Adrenal gland (tissue), 12 donors: Measurements from ENCODE around the gene RUVBL2. TPM values are rescaled to one million over a fixed set of nuclear protein-coding genes. Genes with fewer than 3 reads are reported as not detected.

Experiments used
- DNase-seq, 7 donors: peaks; one replicate each; pipeline ENCODE4 v3.0.0-alpha.2; 2019 to 2020
- H3K27ac ChIP-seq, 5 donors: fragments of 200-600 bp; sonication (generic) in 4 of 5; 1 replicate in 3 of 5; 2 replicates in 2 of 5; pipeline versions ENCODE4 v1.5.1 to v1.8.0; 2016 to 2020; ENCODE audit warnings: mild to moderate bottlenecking in 1 of 5
- H3K27me3 ChIP-seq: fragments of 200-600 bp; 2 replicates; pipeline ENCODE4 v1.8.0; 2021
- H3K36me3 ChIP-seq, 2 donors: fragments of 200-600 bp; replicated peaks in 1 of 2; 1 replicate in 1 of 2; 2 replicates in 1 of 2; pipeline versions ENCODE4 v1.5.1 to v1.8.0; 2018 to 2022
- H3K4me1 ChIP-seq, 2 donors: fragments of 200-600 bp; replicated peaks in 1 of 2; 1 replicate in 1 of 2; 2 replicates in 1 of 2; pipeline versions ENCODE4 v1.5.1 to v1.8.0; 2018 to 2021
- H3K4me3 ChIP-seq, 4 donors: fragments of 200-600 bp; sonication (generic) in 3 of 4; one replicate each; pipeline ENCODE4 v1.5.1; 2016 to 2018
- H3K9me3 ChIP-seq, 3 donors: fragments of 200-600 bp; sonication (generic) in 1 of 3; replicated peaks in 1 of 3; 1 replicate in 2 of 3; 2 replicates in 1 of 3; pipeline versions ENCODE4 v1.5.1 to v1.8.0; 2016 to 2021
- POLR2A ChIP-seq, 2 donors: fragments of 450-650 bp; IDR thresholded peaks; one replicate each; pipeline ENCODE4 v1.6.1; 2017; ENCODE audit warnings: antibody characterized with exemption in 2 of 2, mild to moderate bottlenecking in 2 of 2, moderate library complexity in 1 of 2
- WGBS, 4 donors: extraction: QIAGEN DNeasy Blood & Tissue Kit in 2 of 4; methylation state at CpG; one replicate each; pipeline versions ENCODE4 v1.1.5 to v1.1.7; 2013 to 2017; 5-methylcytosine and 5-hydroxymethylcytosine counted together
- intact Hi-C, 2 donors: fragments of 100-400 bp; cut with DNase I; formaldehyde crosslinking; loops; one replicate each; pipeline versions ENCODE4 v1.14.1 to v1.15.0; 2022 to 2023
- microRNA-seq, 3 donors: library from miRNA; unstranded; fragments of <30 nt; microRNA quantifications; one replicate each; pipeline ENCODE4, GENCODE V29; 2017 to 2020
- polyA plus RNA-seq, 3 donors: library from polyadenylated mRNA; stranded (reverse); fragments of 200-250 nt in 2 of 3; fragments of 350-450 nt in 1 of 3; fragmentation: Illumina TruSeq in 1 of 3; extraction: RNeasy Lipid Tissue Mini Kit (QIAGEN cat#74804) in 1 of 3; gene quantifications; one replicate each; pipeline ENCODE4 v1.2.3, GENCODE V29; 2013 to 2014
- small RNA-seq, 2 donors: library from RNA; depleted of rRNA; stranded (forward); fragments of <200 nt; gene quantifications; one replicate each; pipeline ENCODE3, GENCODE V24; 2016
- total RNA-seq, 9 donors: library from RNA; depleted of rRNA in 4 of 9; stranded (reverse); fragments of >200 nt in 4 of 9; fragments of 120-200 nt in 1 of 9; fragmentation: NEBNext Ultra II Directional in 1 of 9; extraction: Animal tissue kit (Norgen Biotek cat#: 25700) in 1 of 9; gene quantifications; one replicate each; pipeline versions ENCODE4 v1.1.0 to v1.2.4, GENCODE V29; 2013 to 2023
- TF ChIP-seq, protein P1 (sequence below), 6 experiments: fragments of 450-650 bp in 4 of 6; fragments of 200-600 bp in 2 of 6; sonication (generic) in 1 of 6; IDR thresholded peaks; 1 replicate in 5 of 6; 2 replicates in 1 of 6; pipeline versions ENCODE4 v1.5.1 to v1.8.0; 2016 to 2021; ENCODE audit warnings: antibody characterized with exemption in 6 of 6, mild to moderate bottlenecking in 2 of 6, moderate library complexity in 1 of 6
- donor health status: healthy with polysubstance abuse.
- donor health status: Bipolar disorder and iron deficiency.
- donor health status: DM: yes; HTN: yes; CAD: no.
- donor health status: DM: no; HTN: no; CAD: no.
- donor health status: DM: no; HTN: no; CAD: no.
- donor health status: DM: yes; HTN: yes; CAD: no.

RUVBL2 gene
- total and polyA plus RNA-seq, 12 donors, result 41.3 to 143 (median 75.6) TPM

DNA sequence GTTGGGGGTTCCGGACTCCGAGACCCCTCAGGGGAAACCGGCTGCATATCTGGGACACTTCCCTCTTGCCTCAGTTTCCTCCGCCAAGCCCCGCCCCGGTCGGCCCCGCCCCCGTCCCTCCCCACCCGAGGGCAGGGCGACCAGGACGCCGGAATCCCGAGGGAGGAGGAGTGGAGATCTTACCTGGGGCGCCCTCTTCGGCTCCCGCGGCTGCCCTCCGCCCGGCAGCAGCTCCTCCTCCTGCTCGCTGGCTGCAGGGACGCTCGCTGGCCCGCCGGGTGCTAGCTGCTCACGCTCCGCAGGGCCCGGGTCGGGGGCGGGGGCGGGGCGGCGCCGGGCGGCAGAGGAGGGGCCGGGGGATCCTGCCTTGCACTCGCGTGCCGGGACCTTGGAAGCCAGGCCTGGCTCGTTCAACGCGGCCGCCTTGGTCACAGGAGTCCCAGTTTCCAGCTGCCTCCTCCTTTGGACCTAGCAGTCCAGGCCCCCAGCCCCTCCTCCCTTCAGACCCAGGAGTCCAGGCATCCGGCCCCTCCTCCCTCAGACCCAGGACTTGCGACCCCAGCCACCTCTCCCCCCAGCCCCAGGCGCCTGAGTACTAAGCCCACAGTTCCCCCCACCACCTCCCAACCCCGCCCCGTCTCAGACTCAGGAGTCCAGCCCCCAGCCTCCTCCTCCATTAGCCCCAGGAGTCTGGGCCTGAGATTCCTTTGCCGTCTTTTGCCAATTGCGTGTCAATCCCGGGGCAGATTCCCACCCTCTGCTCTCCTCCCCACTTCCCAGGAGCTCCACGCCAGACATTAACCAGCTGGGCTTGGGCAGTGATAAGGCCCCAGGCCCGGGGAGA is 71.3 kb downstream of the RUVBL2 start, which contains the start of gene NTF4:
TSS of gene NTF4 (minus strand) at position 51 of the 844 bp plus-strand sequence. CDS start 2,821 bp downstream, outside the sequence.
- Histone ChIP-seq H3K36me3 (no peaks in the 10 kb centered on the region), H3K4me1 (peaks cover 0 to 6% of the 10 kb centered on the region in 2 donors), H3K27me3 (peaks cover 7% of the 10 kb centered on the region), H3K9me3 (no peaks in the 10 kb centered on the region), H3K27ac (no peak within 1 kb of the TSS), H3K4me3 (no peak within 1 kb of the TSS)
- intact Hi-C loops, result no loop called here
- WGBS, 4 donors, result 7 to 37% (median 13%) methylated on average over 5 to 53 of the region's 53 CpGs
- TF ChIP-seq, protein P1, sequence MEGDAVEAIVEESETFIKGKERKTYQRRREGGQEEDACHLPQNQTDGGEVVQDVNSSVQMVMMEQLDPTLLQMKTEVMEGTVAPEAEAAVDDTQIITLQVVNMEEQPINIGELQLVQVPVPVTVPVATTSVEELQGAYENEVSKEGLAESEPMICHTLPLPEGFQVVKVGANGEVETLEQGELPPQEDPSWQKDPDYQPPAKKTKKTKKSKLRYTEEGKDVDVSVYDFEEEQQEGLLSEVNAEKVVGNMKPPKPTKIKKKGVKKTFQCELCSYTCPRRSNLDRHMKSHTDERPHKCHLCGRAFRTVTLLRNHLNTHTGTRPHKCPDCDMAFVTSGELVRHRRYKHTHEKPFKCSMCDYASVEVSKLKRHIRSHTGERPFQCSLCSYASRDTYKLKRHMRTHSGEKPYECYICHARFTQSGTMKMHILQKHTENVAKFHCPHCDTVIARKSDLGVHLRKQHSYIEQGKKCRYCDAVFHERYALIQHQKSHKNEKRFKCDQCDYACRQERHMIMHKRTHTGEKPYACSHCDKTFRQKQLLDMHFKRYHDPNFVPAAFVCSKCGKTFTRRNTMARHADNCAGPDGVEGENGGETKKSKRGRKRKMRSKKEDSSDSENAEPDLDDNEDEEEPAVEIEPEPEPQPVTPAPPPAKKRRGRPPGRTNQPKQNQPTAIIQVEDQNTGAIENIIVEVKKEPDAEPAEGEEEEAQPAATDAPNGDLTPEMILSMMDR (IDR thresholded peaks at IDR 0.05), result no peak
- TF ChIP-seq POLR2A (IDR thresholded peaks at IDR 0.05), result no peak
- no peak for DNase-seq

Small RNAs within 50 kb of the gene (microRNA-seq; reads per million reads assigned to microRNA genes)
- gene MIR6798, result 0 to 0.28 (median 0) reads per million in 3 donors

Small RNAs within 50 kb of the gene (small RNA-seq; reads per million reads assigned to genes)
- 0 reads per million in 2 donors for gene MIR6798

Other genes with a start within 250 kb of the RUVBL2 start
- gene IZUMO1, start 247.0 kb upstream of the RUVBL2 start, total RNA-seq, result 1 to 10 TPM in 3 of 9 donors, under 1 TPM in 3, not detected in 3; 0.70 to 2.9 (median 1.4) TPM
- 1 to 10 TPM in 2 of 3 donors, under 1 TPM in 1; 0.59 to 1.2 (median 1.2) TPM for gene IZUMO1, start 247.0 kb upstream of the RUVBL2 start, polyA plus RNA-seq
- 1 to 10 TPM; 1.3 to 4.5 (median 2.3) TPM for gene FUT1, start 241.2 kb upstream of the RUVBL2 start, total RNA-seq
- 1 to 10 TPM; 1.2 to 1.9 (median 1.7) TPM for gene FUT1, start 241.2 kb upstream of the RUVBL2 start, polyA plus RNA-seq
- not detected for gene FGF21, start 238.4 kb upstream of the RUVBL2 start, total RNA-seq
- not detected for gene FGF21, start 238.4 kb upstream of the RUVBL2 start, polyA plus RNA-seq
- gene BCAT2, start 182.9 kb upstream of the RUVBL2 start, total RNA-seq, result 100 to 1,000 TPM in 7 of 9 donors, 10 to 100 TPM in 2; 57.5 to 163 (median 107) TPM
- gene BCAT2, start 182.9 kb upstream of the RUVBL2 start, polyA plus RNA-seq, result 100 to 1,000 TPM in 1 of 3 donors, 10 to 100 TPM in 2; 82.9 to 114 (median 87.6) TPM
- gene HSD17B14, start 157.4 kb upstream of the RUVBL2 start, total RNA-seq, result 10 to 100 TPM; 18.9 to 63.0 (median 40.1) TPM
- 100 to 1,000 TPM in 2 of 3 donors, 1 to 10 TPM in 1; 7.4 to 178 (median 135) TPM for gene HSD17B14, start 157.4 kb upstream of the RUVBL2 start, polyA plus RNA-seq
- gene PLEKHA4, start 125.3 kb upstream of the RUVBL2 start, total RNA-seq, result 10 to 100 TPM in 8 of 9 donors, 1 to 10 TPM in 1; 4.5 to 65.1 (median 24.5) TPM
- gene PLEKHA4, start 125.3 kb upstream of the RUVBL2 start, polyA plus RNA-seq, result 10 to 100 TPM in 2 of 3 donors, 1 to 10 TPM in 1; 7.1 to 74.6 (median 70.8) TPM
- 10 to 100 TPM; 18.2 to 54.6 (median 39.4) TPM for gene PPP1R15A, start 121.5 kb upstream of the RUVBL2 start, total RNA-seq
- 100 to 1,000 TPM in 1 of 3 donors, 10 to 100 TPM in 2; 49.2 to 174 (median 73.3) TPM for gene PPP1R15A, start 121.5 kb upstream of the RUVBL2 start, polyA plus RNA-seq
- under 1 TPM in 5 of 9 donors, not detected in 4; 0.14 to 0.72 (median 0.27) TPM for gene TULP2, start 95.1 kb upstream of the RUVBL2 start, total RNA-seq
- under 1 TPM in 1 of 3 donors, not detected in 2; 0.07 TPM for gene TULP2, start 95.1 kb upstream of the RUVBL2 start, polyA plus RNA-seq
- 100 to 1,000 TPM; 117 to 581 (median 289) TPM for gene NUCB1, start 93.6 kb upstream of the RUVBL2 start, total RNA-seq
- 100 to 1,000 TPM in 2 of 3 donors, 10 to 100 TPM in 1; 98.8 to 189 (median 175) TPM for gene NUCB1, start 93.6 kb upstream of the RUVBL2 start, polyA plus RNA-seq
- gene DHDH, start 60.2 kb upstream of the RUVBL2 start, total RNA-seq, result under 1 TPM in 4 of 9 donors, not detected in 5; 0.17 to 0.56 (median 0.33) TPM
- gene DHDH, start 60.2 kb upstream of the RUVBL2 start, polyA plus RNA-seq, result 1 to 10 TPM in 1 of 3 donors, under 1 TPM in 2; 0.27 to 2.8 (median 0.47) TPM
- 10 to 100 TPM; 18.1 to 79.0 (median 56.1) TPM for gene BAX, start 39.0 kb upstream of the RUVBL2 start, total RNA-seq
- 10 to 100 TPM; 21.5 to 61.3 (median 41.0) TPM for gene BAX, start 39.0 kb upstream of the RUVBL2 start, polyA plus RNA-seq
- gene FTL, start 28.6 kb upstream of the RUVBL2 start, total RNA-seq, result over 10,000 TPM in 1 of 9 donors, 1,000 to 10,000 TPM in 8; 3,284 to 11,726 (median 3,862) TPM
- gene FTL, start 28.6 kb upstream of the RUVBL2 start, polyA plus RNA-seq, result 1,000 to 10,000 TPM; 2,288 to 7,123 (median 4,274) TPM
- gene GYS1, start 578 bp upstream of the RUVBL2 start, total RNA-seq, result 10 to 100 TPM; 23.7 to 63.9 (median 36.9) TPM
- 10 to 100 TPM; 35.2 to 45.9 (median 37.7) TPM for gene GYS1, start 578 bp upstream of the RUVBL2 start, polyA plus RNA-seq
- 1 to 10 TPM in 3 of 9 donors, under 1 TPM in 1, not detected in 5; 0.74 to 6.5 (median 1.4) TPM for gene LHB, start 23.2 kb downstream of the RUVBL2 start, total RNA-seq
- gene LHB, start 23.2 kb downstream of the RUVBL2 start, polyA plus RNA-seq, result 1 to 10 TPM in 2 of 3 donors, under 1 TPM in 1; 0.38 to 8.8 (median 6.0) TPM
- gene CGB3, start 30.4 kb downstream of the RUVBL2 start, total RNA-seq, result not detected
- not detected for gene CGB3, start 30.4 kb downstream of the RUVBL2 start, polyA plus RNA-seq
- gene CGB2, start 38.0 kb downstream of the RUVBL2 start, total RNA-seq, result not detected
- not detected for gene CGB2, start 38.0 kb downstream of the RUVBL2 start, polyA plus RNA-seq
- under 1 TPM in 1 of 9 donors, not detected in 8; 0.53 TPM for gene CGB1, start 43.0 kb downstream of the RUVBL2 start, total RNA-seq
- gene CGB1, start 43.0 kb downstream of the RUVBL2 start, polyA plus RNA-seq, result not detected
- not detected for gene CGB5, start 50.0 kb downstream of the RUVBL2 start, total RNA-seq
- gene CGB5, start 50.0 kb downstream of the RUVBL2 start, polyA plus RNA-seq, result under 1 TPM in 1 of 3 donors, not detected in 2; 0.72 TPM
- not detected for gene CGB8, start 55.2 kb downstream of the RUVBL2 start, total RNA-seq
- not detected for gene CGB8, start 55.2 kb downstream of the RUVBL2 start, polyA plus RNA-seq
- under 1 TPM in 2 of 9 donors, not detected in 7; 0.15 to 0.28 TPM for gene CGB7, start 63.9 kb downstream of the RUVBL2 start, total RNA-seq
- under 1 TPM in 2 of 3 donors, not detected in 1; 0.13 to 0.97 TPM for gene CGB7, start 63.9 kb downstream of the RUVBL2 start, polyA plus RNA-seq
- gene NTF4, start 70.9 kb downstream of the RUVBL2 start, total RNA-seq, result under 1 TPM in 1 of 9 donors, not detected in 8; 0.55 TPM
- gene NTF4, start 70.9 kb downstream of the RUVBL2 start, polyA plus RNA-seq, result not detected
- gene KCNA7, start 78.8 kb downstream of the RUVBL2 start, total RNA-seq, result not detected
- not detected for gene KCNA7, start 78.8 kb downstream of the RUVBL2 start, polyA plus RNA-seq
- gene SNRNP70, start 91.6 kb downstream of the RUVBL2 start, total RNA-seq, result 100 to 1,000 TPM; 109 to 443 (median 221) TPM
- gene SNRNP70, start 91.6 kb downstream of the RUVBL2 start, polyA plus RNA-seq, result 1,000 to 10,000 TPM in 1 of 3 donors, 100 to 1,000 TPM in 2; 114 to 1,255 (median 535) TPM
- gene LIN7B, start 120.5 kb downstream of the RUVBL2 start, total RNA-seq, result 10 to 100 TPM in 4 of 9 donors, 1 to 10 TPM in 5; 4.9 to 15.3 (median 9.5) TPM
- gene LIN7B, start 120.5 kb downstream of the RUVBL2 start, polyA plus RNA-seq, result 10 to 100 TPM in 2 of 3 donors, 1 to 10 TPM in 1; 4.4 to 35.2 (median 32.9) TPM
- gene C19orf73, start 125.3 kb downstream of the RUVBL2 start, total RNA-seq, result 1 to 10 TPM in 8 of 9 donors, under 1 TPM in 1; 0.94 to 4.7 (median 1.8) TPM
- 1 to 10 TPM; 1.1 to 8.2 (median 4.5) TPM for gene C19orf73, start 125.3 kb downstream of the RUVBL2 start, polyA plus RNA-seq
- gene PPFIA3, start 125.7 kb downstream of the RUVBL2 start, total RNA-seq, result 10 to 100 TPM in 6 of 9 donors, 1 to 10 TPM in 3; 6.1 to 21.5 (median 14.7) TPM
- 10 to 100 TPM in 2 of 3 donors, 1 to 10 TPM in 1; 2.9 to 60.2 (median 27.3) TPM for gene PPFIA3, start 125.7 kb downstream of the RUVBL2 start, polyA plus RNA-seq
- 10 to 100 TPM in 1 of 9 donors, 1 to 10 TPM in 7, under 1 TPM in 1; 0.77 to 28.4 (median 2.8) TPM for gene HRC, start 161.5 kb downstream of the RUVBL2 start, total RNA-seq
- 1 to 10 TPM; 2.1 to 2.5 (median 2.4) TPM for gene HRC, start 161.5 kb downstream of the RUVBL2 start, polyA plus RNA-seq
- 10 to 100 TPM in 6 of 9 donors, 1 to 10 TPM in 3; 6.8 to 25.1 (median 15.4) TPM for gene TRPM4, start 163.9 kb downstream of the RUVBL2 start, total RNA-seq
- 10 to 100 TPM in 2 of 3 donors, 1 to 10 TPM in 1; 4.2 to 56.3 (median 20.6) TPM for gene TRPM4, start 163.9 kb downstream of the RUVBL2 start, polyA plus RNA-seq